Stomach (tissue), 4 donors: Measurements from ENCODE around the gene ETV6.

Experiments used
- POLR2A ChIP-seq, 4 donors: fragments of 450-650 bp; IDR thresholded peaks; one replicate each; pipeline ENCODE4 v1.6.1; 2016; ENCODE audit warnings: antibody characterized with exemption in 4 of 4, control low read depth in 2 of 4, mild to moderate bottlenecking in 1 of 4, moderate library complexity in 1 of 4
- POLR2AphosphoS5 ChIP-seq, 3 donors: sonication (generic); formaldehyde crosslinking; IDR thresholded peaks; one replicate each; pipeline ENCODE4 v1.6.1; 2016; ENCODE audit warnings: antibody characterized with exemption in 3 of 3
- TF ChIP-seq, protein P1 (sequence below), 7 experiments: fragments of 450-650 bp in 4 of 7; fragments of 200-600 bp in 3 of 7; sonication (generic) in 3 of 7; IDR thresholded peaks; one replicate each; pipeline ENCODE4 v1.5.1; 2016 to 2019; ENCODE audit warnings: antibody characterized with exemption in 7 of 7, control low read depth in 2 of 7, mild to moderate bottlenecking in 1 of 7

DNA sequence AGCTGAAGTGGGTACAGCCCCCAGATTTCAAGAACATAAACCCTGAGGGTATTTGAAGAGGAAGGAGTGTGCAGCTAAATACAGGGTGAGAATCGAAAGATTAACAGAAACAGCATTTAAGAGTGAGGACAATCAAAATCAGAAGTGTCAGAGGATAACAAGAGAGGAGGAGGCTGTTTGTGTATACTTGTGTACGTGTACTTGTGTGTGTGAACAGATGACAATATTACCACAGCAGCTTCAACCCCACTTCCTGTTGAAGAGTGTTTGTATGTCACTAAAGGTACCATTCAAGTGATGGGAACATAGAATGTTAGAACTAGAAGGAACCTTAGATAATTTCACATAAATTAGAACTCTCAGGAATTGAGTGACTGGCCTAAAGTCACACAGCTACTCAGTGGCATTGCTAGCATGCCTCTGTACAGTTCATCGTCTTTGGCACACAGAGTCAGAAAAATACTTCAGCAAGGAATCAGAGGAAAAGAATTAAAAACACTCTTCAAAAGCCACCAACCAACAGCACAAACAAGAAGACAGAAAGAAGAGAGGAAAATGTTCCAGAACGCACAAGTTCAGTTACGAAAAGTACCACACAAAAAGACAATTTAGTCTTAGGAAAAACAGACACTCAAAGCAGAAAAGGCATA is 256.9 kb downstream of the ETV6 start:
- TF ChIP-seq, protein P1, sequence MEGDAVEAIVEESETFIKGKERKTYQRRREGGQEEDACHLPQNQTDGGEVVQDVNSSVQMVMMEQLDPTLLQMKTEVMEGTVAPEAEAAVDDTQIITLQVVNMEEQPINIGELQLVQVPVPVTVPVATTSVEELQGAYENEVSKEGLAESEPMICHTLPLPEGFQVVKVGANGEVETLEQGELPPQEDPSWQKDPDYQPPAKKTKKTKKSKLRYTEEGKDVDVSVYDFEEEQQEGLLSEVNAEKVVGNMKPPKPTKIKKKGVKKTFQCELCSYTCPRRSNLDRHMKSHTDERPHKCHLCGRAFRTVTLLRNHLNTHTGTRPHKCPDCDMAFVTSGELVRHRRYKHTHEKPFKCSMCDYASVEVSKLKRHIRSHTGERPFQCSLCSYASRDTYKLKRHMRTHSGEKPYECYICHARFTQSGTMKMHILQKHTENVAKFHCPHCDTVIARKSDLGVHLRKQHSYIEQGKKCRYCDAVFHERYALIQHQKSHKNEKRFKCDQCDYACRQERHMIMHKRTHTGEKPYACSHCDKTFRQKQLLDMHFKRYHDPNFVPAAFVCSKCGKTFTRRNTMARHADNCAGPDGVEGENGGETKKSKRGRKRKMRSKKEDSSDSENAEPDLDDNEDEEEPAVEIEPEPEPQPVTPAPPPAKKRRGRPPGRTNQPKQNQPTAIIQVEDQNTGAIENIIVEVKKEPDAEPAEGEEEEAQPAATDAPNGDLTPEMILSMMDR (IDR thresholded peaks at IDR 0.05): no peak
- TF ChIP-seq POLR2AphosphoS5 (IDR thresholded peaks at IDR 0.05) (no peak), POLR2A (IDR thresholded peaks at IDR 0.05) (no peak)
